HG03025 (cell line): ENCODE measurements around the gene ADSS1.

Experiments used
- ATAC-seq: cut with Tn5 transposase; IDR thresholded peaks from one replicate; pipeline ENCODE4 v1.9.1; 2021; ENCODE audit warnings: mild to moderate bottlenecking, moderate library complexity; ENCODE audit not compliant: unreplicated experiment, low FRiP score

Gene ADSS1

DNA sequence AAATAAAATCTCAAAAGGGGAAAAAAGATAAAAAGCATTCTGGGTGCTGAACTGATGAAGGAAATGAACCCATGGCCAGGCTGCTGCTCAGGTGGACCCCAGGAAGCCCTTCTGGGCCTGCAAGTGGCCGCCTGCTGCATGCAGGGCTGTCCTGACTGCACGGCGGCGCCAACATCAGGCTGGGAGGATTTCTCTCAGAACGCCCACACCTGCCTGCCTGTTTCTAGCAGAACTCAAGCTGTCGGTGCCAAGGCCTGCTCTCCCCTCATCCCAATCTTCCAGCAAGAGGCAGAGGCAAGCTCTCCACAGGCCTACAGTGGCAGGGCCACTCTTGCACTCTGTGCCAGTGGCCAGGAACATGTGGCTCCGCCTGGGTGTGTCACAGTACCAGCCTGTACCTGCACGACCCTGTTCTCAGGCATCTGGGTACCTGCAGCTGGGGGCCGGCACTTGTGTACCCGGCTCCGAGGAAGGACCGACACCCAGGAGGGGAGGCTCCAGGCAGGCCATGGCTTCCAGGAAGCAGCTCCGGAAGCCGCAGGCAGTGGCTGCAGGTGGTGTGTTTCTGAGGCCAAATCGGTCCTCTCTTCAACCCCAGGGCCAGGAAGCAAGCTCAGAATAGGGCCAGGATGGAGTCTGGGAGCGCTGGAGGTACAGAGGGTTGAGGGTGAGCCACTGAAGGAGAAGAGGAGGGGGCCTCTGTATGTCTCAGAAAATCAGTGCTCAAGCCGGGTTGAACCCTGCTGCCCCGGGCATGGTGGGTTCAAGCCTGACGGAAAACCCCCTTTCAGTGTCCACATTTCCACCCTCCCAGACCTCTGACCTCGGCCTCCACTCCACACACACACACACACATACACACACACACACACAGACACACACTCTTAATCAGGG lies 37.2 kb upstream of the ADSS1 start:
- no peak for ATAC-seq

DNA sequence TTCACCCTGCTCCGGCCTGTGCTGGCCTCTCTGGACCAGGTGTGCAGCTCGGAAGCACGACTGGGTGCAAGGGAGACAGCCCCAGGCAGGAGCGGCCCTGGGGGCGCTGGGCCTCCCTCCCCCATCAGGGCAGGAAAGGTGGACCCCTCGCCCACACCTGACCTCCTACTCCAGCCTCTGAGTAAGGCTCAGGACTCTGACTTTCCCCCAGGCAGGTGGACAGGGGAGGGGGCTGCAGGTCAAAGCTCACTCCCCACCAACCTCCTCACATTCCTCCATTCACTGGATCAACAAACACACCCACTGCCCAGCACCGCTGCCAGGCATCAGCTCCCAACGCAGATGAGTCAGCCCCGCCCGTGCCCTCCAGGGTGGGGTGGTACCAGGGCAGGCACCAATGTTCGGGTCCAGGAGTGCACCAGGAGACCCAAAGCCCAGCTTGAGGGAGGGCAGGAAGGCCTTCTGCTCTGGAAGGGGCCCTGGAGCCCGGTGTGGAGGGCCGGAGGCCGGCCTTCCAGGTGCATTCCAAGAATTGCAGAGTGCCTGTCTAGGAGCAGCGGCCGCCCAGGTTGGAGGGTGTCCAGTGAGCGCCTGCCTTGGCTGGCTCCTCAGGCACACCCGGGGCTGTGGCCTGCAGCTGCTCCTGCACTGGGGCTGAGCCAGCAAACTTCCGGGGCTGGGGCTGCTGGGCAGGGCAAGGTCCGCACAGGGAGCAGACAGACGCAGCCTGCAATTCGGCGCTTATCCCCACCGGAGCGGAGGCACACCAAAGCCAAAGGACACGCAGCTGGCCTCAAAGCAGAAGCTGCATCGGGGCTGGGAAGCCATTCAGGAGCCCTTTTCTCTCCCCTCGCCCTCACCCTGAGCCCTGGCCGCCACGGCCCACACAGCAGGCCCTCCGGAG lies 36.2 kb upstream of the ADSS1 start:
- no peak for ATAC-seq

- no peak for ATAC-seq
Measured at GRCh38 chr14:104688505-104689108, 35.4 kb upstream of the ADSS1 start.

GRCh38 chr14:104689109-104689880 lies 34.7 kb upstream of the ADSS1 start, which contains the start of gene INF2:
TSS of gene INF2 (plus strand) at chr14:104689618. CDS start at chr14:104701366, 11,748 bp downstream.
- ATAC-seq, result no peak

- no peak for ATAC-seq
Measured at GRCh38 chr14:104689881-104690711, 33.9 kb upstream of the ADSS1 start.

GRCh38 chr14:104690861-104691455 lies 33.1 kb upstream of the ADSS1 start:
- no peak for ATAC-seq

DNA sequence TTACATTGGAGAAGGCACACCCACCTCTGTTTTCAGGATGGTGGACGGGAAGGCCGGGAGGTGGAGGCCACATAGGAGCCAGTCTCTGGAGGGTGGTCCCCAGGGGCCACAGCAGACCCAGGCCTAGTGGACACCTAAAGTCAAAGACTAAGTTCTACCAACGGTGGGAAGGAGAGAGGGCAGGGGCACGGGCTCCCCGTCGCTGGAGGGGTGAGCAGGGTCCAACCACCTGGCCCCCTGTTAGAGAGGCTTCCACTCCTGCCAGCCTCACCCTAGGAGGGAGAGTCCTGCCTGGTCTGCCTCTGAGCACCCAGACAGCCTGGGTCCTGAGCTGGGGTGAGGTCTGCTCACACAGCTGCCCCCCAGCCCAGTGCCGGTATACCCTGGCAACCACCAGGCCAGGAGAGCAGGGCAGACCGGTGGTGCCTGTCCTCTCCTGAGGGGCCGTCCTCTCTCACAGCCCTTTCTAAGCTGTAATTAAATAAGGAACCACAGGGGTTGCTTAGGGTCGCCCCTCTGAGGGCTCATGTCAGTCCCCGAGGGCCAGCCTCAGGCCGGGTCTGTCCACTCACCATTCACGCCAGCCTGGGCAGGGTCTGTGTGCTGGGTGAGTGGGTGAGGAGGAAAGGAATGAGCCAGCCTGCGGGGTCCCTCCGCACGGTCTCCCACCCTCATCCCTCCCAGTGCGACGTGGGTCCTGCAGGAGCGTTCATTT lies 32.3 kb upstream of the ADSS1 start:
- no peak for ATAC-seq

GRCh38 chr14:104692261-104692938 lies 31.6 kb upstream of the ADSS1 start:
- ATAC-seq, result no peak

- no peak for ATAC-seq
Measured at GRCh38 chr14:104692939-104693315, 31.1 kb upstream of the ADSS1 start.

- ATAC-seq, result no peak
Measured at GRCh38 chr14:104693482-104694431, 30.3 kb upstream of the ADSS1 start.

- ATAC-seq, result no peak
Measured at GRCh38 chr14:104694475-104694950, 29.5 kb upstream of the ADSS1 start.

- no peak for ATAC-seq
Measured at GRCh38 chr14:104694991-104695659, 28.9 kb upstream of the ADSS1 start.

- no peak for ATAC-seq
Measured at GRCh38 chr14:104695660-104696000, 28.4 kb upstream of the ADSS1 start.

- ATAC-seq, result no peak
Measured at GRCh38 chr14:104696671-104697316, 27.2 kb upstream of the ADSS1 start.

GRCh38 chr14:104697317-104697703 lies 26.7 kb upstream of the ADSS1 start:
- ATAC-seq, result no peak
